DMS 273 (cell line): ENCODE measurements around the gene SPTBN5.

Source experiments
- DNase-seq: peaks from one replicate; lab custom pipeline; 2025; ENCODE audit not compliant: unreplicated experiment; lab: John Stamatoyannopoulos, UW

SPTBN5 gene

DNA sequence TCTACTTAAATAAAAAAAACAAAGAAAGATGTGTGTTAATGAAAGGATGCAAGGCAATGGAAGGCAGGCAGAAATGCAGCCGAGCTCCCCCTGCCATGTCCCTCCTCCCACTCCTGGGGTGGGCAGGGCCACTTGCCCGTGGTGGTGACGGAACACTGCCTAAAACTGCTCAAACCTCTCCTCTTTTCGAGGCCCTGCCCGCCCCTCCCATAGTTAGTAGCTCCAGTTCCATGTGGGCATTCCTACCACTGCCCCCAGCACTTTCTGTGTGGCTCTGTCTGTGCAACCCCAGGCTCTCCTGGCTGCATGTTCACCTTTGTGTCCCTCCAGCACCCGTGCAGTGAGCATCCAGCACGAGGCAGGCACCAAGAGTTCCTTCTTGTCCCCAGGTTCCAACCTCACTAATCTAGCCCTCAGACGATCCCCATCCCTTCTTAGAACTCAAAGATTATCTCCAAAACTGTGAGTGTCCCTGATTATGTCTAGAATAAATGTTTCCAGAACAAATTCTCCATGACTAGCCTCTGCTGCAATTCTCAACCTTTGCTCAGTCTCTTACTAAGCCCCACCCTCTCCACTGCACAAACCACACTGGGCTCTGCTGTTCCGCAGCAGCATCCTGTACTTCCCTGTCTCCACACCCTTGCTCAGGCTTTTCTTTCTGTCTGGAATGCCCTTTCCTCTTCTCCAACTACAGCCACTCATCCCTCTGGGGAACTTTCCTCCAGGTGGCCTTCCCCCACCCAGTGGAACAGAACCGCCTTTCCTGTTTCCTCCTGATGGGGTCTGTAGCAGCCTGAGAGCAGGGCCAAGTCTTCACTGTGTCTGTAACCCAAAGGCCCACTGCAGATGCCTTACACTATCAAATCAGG, 32.6 kb upstream of the SPTBN5 start:
- no peak for DNase-seq

DNA sequence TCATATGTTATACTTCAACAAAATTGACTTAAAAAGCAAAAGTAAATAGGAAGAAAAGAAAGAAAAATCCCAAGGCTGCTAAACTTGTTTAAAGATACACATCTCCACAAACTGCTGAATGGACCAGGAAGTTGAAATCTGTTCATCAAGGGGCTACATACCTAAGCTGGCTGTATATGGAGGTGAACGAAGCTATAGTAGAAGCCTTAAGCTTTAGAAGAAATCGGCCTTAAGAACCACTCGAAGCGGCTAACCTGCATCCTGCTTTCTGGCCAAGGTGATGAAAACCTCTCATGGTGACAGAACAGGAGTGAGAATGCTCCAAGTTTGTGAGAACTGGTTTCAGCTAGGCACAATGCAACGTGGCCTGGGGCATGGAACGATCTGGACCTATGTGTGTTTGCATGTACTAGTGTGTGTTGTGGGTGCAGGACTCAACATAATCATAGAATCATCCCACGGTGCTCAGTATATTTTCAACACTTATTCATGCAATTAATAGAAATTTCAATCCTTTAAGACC, 31.3 kb upstream of the SPTBN5 start:
- DNase-seq: no peak

DNA sequence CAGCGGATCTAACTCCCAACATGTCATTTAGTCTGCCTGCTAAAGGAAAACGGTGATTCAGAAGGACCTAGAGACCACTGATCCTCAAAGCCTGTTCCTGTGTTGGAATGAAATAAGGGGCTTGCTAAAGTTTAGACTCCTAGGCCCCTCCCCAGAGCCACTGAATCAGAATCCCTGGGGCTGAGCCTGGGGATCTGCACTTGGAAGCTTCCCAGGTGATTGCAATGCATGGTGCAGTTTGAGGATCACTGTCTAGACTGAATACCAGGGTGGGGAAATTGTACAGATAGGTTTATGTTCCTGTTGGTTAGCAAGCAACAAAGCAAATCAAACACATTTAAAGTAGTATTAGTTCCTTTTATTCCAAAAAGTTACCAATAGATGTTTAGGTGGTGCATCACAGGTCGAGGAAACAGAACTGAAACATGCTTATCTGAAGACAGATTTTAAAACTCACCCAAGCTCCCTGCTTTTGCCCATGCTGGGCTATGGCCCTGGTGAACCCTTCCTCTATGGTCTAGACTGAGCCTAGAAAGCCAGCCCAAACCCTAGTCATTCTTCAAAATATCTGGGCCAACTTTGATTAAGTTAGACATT, 29.6 kb upstream of the SPTBN5 start:
- no peak for DNase-seq

DNA sequence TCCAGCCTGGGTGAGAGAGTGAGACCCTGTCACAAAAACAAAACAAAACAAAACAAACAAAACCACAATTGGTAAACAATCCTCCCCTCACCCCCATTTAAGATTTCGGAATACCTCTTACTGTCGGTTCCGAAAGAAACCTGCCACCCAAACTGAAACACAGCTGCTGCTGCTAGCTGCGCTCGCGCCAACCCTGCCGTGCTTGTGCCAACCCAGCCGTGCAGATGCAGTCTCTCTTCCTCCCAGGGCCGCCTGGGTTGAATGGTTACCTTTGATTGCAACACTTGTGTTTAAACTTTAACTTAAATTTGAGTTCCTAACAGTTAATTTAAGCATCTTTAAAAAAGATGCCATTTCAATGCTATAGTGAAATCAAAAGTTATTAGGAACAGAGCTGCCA, 28.5 kb upstream of the SPTBN5 start:
- DNase-seq: no peak

DNA sequence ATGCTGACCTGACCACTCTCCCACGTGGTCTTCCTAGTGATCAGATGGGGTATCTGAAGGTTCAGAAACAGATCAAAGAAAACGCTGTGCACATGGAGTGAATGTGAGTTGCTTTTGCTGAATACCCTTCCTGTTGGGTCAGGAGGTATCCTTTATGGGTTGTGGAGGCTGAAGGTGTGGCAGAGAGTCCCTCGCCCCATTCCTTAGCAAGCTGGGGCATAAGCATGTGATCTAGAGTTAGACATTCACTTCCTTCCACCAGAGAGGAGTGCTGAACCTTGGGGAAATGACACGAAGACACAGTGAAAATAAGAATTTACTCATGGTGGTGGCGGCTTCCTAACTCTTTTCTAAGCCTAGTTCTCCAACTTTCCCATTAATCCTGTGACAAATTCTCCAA, 27.8 kb upstream of the SPTBN5 start:
- DNase-seq: no peak

DNA sequence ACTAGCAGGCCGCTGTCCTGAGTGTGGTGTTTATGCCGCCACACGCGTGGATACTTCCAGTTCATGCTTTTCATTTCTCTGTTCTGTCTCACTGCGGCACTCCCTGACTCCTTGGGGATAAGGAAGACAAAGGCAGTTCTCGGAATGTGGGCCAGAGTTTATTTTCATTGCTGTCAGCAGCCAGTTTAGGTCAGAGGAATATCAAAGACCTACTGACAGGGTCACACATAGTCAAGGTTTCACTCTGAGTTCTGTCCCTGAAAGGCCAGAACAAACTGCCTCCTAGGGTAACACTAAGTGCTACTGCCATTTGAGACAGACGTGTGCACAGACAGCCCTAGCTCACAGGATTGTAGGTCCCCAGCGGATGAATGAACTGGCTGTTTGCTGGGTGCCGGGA, 27.3 kb upstream of the SPTBN5 start:
- no peak for DNase-seq

DNA sequence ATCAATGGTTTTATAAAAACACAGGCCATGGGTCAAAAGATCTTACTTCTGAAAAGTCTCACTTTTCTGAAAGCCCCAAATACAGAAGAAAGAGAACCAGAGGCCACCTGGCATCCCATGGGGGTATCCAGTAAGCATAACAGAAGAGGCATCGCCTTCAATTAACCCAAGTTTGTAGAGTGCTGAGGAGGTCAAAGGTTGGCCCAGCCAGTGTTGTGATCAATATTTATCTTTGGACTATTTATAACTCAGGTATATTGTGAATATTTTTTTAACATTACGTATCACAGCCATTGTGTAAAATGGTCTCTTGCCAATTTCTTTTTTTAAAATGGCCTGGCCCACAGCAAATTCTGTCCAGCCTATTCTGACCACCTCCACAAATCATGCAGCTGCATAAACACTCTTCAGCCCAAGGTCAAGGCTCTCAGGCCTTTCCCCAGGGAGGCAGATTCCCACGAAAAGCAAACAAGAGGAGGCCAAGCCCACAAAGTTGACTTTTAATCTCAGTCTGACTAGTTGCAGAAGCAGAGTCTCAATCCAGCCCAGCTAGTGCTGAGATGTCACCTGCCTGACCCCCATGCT, 26.2 kb upstream of the SPTBN5 start:
- DNase-seq: no peak

DNA sequence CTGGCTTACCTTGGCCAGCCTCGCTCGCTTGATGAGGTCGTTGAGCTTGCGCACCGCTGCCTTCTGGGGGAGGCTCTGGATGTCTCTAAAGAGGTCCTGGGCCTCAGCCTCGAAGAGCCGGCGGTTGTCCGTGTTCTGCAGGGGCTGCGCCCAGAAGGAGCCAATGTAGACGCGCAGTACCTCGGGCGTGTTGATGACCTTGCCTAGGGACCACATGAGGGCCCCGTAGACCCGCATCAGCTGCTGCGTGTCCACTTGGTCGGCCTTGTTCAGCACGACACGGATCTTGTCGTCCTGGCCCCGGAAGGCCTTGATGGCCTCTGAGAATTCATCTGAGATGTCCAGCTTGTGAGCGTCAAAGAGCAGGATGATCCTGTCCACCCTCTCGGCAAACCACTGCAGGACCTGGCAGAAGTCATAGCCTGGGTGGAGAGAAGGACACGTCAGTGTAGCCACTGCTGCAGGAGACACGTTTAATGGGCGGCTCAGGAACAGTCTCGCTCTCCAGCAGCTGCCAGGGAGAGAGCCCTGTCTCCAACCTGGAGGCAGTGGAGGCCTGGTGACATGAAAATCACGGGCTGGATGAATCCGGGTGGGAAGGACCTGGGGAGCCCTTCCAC, 25.5 kb upstream of the SPTBN5 start:
- DNase-seq: no peak

DNA sequence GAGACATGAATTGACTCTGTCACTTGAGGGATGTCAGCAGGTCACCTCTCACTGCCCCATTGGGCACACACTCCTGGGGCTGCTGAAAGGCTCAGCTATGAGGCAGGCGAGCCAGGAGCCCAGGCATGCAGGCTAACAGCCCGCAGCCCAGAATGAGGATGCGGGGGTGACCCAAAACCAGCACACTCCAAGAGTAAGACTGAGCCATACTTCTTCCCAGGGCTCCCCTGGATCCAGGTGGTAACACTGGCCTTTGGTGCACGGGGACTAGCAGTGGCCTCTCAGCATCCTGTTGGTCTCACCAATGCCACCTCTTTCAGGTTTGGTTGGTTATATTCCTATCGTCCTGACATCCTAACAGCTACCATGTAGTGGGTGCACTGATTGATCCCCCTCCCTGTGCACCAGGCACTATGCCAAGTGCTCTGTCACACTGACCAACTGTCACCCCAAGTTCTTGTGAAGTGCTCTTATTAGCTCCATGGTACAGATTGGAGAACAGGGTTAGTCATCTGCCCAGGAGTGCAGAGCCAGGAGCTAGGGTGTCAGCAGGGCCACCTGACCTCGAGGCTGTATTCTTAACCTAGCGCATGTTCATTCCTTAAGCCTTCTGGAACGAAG, 24.8 kb upstream of the SPTBN5 start:
- DNase-seq: no peak

DNA sequence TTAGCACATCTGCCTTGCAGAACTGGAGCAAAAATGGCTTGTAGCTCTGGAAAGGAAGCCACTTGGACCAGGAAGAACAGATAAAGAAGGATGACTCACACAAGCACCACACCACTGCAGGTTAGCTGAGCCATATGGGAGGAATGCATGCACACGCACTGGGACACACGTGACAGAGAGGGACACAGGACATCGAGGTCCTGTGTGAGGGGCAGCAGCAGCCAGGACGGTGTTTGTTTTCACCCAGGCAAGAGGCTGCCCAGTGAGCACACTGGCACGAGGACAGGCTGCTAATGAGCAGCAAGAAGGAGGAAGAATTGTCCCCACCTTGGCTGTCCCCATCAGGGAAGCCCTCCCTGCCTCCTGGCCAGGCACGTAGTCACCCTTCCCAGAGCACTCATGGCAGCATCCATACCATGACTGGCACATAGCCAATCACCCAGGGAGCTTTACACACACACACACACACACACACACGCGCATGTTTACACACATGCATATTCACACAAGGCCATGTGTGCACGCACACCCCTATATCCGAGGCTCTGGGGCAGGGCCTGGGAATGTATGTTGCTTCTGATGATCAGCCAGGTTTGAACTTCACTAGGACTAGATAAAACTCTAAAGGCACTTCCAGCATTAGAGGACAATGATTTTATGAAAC, 24.0 kb upstream of the SPTBN5 start:
- DNase-seq: no peak

DNA sequence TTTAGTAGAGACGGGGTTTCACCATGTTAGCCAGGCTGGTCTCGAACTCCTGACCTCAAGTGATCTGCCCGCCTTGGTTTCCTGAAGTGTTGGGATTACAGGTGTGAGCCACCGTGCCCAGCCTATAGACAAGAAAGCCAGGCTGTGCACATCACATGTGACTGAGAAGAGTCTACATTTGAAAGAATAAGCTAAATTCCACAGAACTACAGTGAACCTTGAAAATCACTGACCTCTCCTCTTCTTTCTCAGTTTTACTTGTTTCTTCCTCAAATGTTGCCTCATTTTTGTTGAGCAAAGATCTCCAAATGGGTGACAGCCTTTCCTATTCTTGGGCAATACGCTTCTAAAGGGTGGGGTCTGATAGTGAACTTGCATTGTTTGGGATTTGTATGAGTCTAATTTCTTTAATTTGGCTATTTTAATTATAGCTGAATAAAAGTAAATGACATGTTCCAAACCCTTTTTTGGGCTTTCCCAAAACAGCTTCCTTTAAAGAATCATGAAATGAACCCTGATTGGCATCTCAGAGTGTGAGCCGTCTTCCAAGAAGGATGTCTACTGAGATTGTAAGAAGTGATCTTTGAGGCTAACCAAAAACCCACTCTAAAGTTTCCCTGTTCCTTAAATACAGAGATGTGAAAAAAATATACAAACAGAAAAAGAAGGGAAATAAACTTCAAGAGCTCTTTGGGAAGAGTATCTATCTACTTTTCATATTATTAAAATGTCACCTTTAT, 21.6 kb upstream of the SPTBN5 start:
- DNase-seq: no peak

DNA sequence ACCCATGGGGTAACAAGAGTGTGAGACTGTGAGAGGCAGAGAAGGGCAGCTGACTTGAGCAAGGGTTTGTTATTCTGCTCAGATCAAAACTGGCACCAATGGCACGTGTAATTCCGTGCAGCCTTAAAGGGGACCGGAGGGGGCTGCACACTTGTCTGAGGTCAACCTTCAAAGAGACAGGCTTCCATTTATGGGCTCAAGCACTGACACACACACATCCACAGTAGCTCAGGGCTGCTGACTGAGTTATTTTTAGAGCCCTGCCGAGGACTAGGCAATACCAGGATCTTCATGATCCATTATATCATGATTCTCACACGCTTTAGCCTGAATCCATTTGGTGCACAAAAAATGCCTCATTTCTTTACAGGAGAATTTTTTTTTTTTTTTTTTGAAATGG, 20.6 kb upstream of the SPTBN5 start:
- no peak for DNase-seq

DNA sequence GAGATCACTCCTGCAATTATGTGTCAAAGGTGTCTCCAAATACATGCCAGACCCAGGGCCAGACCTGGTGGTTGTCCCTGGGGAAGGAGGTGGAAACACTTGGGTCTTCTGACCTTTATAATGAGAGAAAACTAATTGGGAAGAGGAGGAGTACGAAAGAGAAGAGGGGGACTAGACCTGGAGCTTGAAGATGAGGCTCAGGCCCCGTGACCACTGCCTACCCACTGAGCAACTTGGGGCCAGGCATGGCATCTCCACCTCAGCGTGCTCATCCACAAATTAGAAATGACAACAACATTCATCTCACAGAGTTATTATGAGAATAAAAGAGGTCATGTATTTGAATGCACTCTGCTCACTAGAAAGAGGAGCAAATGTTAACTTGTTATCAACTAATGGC, 19.4 kb upstream of the SPTBN5 start:
- DNase-seq: no peak

DNA sequence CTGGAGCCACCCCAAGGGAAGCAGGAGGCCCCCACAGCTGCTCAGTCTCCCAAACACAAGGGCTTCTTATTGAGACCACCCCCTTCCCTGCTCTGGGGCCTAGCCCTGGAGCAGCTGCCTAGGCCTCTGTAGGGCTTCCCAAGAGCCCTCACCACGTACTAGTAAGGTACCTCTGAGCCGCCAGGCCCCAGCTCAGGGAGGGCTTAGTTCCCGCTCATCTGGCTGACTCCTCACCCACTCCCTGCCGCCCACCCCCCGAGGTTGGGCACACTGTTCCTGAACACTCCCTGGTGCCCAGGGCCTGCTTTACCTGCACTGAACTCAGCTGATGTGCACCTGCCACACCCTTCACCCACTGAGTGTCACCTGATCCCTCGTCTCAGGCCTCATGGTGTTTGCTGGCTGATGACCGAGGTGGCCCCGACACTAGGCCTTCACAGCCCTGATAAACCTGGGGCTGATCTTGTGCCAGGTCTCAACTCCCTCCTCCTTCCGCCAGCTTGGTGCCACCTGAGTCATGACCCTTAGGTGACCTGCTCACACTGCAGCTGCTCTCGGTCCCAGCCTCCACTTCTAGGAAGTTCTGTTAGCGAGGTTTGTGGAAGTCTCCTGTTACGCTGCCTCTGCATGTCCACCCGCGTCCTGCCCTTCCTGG, 18.0 kb upstream of the SPTBN5 start:
- DNase-seq: no peak

DNA sequence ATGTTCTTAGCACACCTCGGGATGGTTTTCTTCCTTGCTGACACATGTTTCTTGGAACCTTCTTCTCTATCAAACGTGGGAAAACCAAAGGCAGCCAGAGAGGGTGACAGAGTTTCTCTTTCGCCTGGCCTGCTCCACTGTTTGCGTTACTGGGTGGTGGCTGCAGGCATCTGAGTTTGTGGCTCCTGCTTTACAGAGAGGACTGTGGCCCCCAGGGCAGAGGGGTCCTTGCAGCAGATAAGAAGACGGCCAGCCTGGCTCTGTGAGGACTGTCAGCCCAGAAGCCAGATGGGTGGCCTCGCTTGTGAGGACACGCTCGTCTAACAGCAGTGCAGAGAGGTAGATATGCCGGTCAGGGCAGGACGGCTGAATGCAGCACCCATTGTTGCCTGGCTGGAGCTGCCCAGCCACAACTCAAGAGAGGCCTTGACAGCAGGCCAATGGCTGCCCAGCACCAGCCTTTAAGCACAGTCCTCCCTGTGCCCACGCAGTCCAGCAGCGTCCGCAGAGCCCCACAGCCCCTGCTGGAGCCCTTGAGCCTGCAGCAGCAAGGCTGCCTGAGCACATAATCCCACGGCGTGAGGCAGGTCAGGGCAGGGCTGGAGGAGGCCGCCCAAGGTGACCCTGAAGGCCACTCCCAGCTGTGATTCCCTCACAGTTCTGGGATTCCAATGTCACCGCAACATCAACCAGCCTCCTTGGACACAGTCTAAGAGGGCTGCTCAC, 15.0 kb upstream of the SPTBN5 start:
- no peak for DNase-seq

DNA sequence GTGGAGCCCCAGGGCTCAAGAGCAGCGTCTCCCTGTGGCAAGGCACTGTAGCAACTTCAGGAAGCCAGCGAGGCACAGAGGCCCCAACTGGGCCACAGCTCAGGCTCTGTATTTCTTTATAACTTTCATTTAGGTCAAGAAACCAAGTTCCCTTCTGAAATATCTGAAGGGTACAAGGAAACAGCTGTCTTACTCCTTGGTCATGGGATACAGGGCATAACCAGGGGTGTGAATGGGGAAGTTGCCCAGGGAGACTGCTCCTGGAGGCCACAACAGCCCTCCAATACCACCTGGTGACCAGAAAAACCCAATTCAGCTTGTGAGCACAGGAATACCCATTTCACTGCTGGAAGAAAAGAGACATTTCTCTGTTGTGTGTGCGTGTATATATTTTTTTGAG, 13.3 kb upstream of the SPTBN5 start:
- DNase-seq: no peak

DNA sequence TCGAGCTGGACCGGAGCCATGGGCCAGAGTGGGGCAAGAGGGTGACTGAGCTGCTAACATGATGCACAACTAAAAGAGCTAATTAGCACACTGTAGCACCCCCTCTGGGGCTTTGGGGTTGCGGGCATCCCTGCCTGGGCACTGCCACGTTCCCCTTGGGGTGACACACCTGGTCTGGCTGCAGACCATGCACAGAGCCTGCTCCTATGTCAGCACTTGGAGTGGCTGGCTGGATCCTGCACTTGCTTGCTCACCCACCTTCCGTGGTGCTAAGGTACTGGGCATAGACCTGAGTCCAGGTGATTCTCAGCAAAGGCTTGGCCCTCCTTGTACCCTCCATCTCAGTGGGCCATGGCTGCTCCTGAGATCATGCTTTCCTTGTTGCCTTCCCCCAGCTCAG, 12.8 kb upstream of the SPTBN5 start:
- DNase-seq: no peak

DNA sequence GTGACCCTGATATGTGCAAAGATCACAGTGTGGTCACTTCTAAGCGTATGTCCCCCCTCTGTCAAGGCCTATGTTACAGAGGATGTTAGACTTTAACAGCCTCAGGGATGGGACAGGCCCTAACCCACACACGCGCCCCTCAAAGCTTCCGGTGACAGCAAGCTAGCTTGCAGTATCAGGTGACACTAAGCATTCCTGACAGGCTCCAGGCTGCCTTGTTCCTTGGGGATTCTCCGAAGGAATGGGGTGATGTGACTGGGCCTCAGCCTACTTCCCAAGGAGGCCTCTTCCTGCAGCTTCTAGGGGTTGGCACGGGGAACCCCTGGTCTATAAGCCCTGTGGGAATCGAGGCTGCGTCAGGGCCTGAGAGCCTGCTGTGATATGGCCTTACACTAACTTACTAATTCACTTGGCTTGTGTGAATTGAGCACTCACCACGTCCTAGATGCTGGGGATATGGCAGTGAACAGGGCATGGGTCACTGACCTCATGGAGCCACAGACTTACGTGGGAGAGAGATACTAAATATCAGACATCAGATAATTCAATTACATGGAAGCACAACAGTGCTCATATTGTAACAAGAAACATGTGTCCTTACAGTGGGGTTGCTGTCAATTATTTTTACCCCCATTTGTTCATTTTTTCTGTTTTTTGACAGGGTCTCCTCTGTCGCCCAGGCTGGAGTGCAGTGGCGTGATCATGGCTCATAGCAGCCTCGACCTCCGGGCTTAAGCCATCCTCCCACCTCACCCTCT, 11.4 kb upstream of the SPTBN5 start:
- no peak for DNase-seq
